WTC11 (cell line): ENCODE results near the gene TMEM135. TPM values are rescaled to one million over a fixed set of nuclear protein-coding genes. Genes with fewer than 3 reads are reported as not detected.
A peak's percentile ranks its signal among the peaks of the same experiment; 100 is the strongest.

Source experiments
- ATAC-seq: fragments of 200-7000 bp; cut with Tn5 transposase; 2 replicates; pipeline ENCODE4 v1.10.0; 2021; ENCODE audit warnings: mild to moderate bottlenecking, moderate library complexity
- CTCF ChIA-PET: fragments of 300-600 bp; sonication (Branson Sonifier 250); formaldehyde crosslinking; loops from one replicate; lab custom pipeline; 2021; ENCODE audit warnings: antibody characterized with exemption; lab: Charles Lee
- POLR2A ChIA-PET: fragments of 350-600 bp; sonication (Branson Sonifier 250); formaldehyde crosslinking; loops from one replicate; lab custom pipeline; 2021; ENCODE audit warnings: antibody characterized with exemption; lab: Charles Lee
- DNase-seq: peaks from one replicate; pipeline ENCODE4 v3.0.0; 2021; ENCODE audit warnings: low spot score
- H3K27ac Mint-ChIP-seq: 2 replicates; pipeline ENCODE4 v1.8.0; 2021; ENCODE audit warnings: mixed read lengths
- H3K27me3 Mint-ChIP-seq: 2 replicates; pipeline ENCODE4 v1.8.0; 2021; ENCODE audit warnings: low read depth, mild to moderate bottlenecking, moderate library complexity, mixed read lengths
- H3K36me3 Mint-ChIP-seq: 2 replicates; pipeline ENCODE4 v1.8.0; 2021; ENCODE audit warnings: mixed read lengths
- H3K4me1 Mint-ChIP-seq: 2 replicates; pipeline ENCODE4 v1.8.0; 2022; ENCODE audit warnings: mixed read lengths
- H3K4me3 Mint-ChIP-seq: 2 replicates; pipeline ENCODE4 v1.8.0; 2021; ENCODE audit warnings: mild to moderate bottlenecking, moderate library complexity, mixed read lengths
- H3K9me3 Mint-ChIP-seq: 2 replicates; pipeline ENCODE4 v1.8.0; 2021; ENCODE audit warnings: mixed read lengths
- CREB1 ChIP-seq: sonication (generic); formaldehyde crosslinking; IDR thresholded peaks from 2 replicates; pipeline ENCODE4 v1.8.0; 2023; ENCODE audit warnings: mild to moderate bottlenecking, missing genetic modification reagents
- ELF4 ChIP-seq: sonication (generic); formaldehyde crosslinking; IDR thresholded peaks from 2 replicates; pipeline ENCODE4 v1.8.1; 2022; ENCODE audit warnings: low read depth, mild to moderate bottlenecking, moderate library complexity, missing genetic modification reagents
- ETV6 ChIP-seq: sonication (generic); formaldehyde crosslinking; IDR thresholded peaks from 2 replicates; pipeline ENCODE4 v1.8.1; 2022; ENCODE audit warnings: mild to moderate bottlenecking, missing genetic modification reagents
- FOXK1 ChIP-seq: sonication (generic); formaldehyde crosslinking; IDR thresholded peaks from 2 replicates; pipeline ENCODE4 v1.8.0; 2022; ENCODE audit warnings: mild to moderate bottlenecking, moderate library complexity, missing genetic modification reagents
- GABPB1 ChIP-seq: sonication (generic); formaldehyde crosslinking; IDR thresholded peaks from 2 replicates; pipeline ENCODE4 v1.8.1; 2023; ENCODE audit warnings: mild to moderate bottlenecking, missing genetic modification reagents
- NFYB ChIP-seq: sonication (generic); formaldehyde crosslinking; conservative IDR thresholded peaks from 2 replicates; pipeline ENCODE4 v1.8.0; 2022; ENCODE audit warnings: low read depth, missing genetic modification reagents
- PRRX2 ChIP-seq: fragments of 250-450 bp; sonication (Bioruptor Pico); IDR thresholded peaks from 2 replicates; pipeline ENCODE4 v1.8.0; 2021; ENCODE audit warnings: mild to moderate bottlenecking
- RELA ChIP-seq: sonication (generic); formaldehyde crosslinking; IDR thresholded peaks from 2 replicates; pipeline ENCODE4 v1.8.1; 2022; ENCODE audit warnings: missing genetic modification reagents, mild to moderate bottlenecking, borderline replicate concordance
- SP1 ChIP-seq: sonication (generic); formaldehyde crosslinking; conservative IDR thresholded peaks from 2 replicates; pipeline ENCODE4 v1.8.1; 2022; ENCODE audit warnings: missing genetic modification reagents
- ZNF138 ChIP-seq: sonication (generic); formaldehyde crosslinking; conservative IDR thresholded peaks from 2 replicates; pipeline ENCODE4 v1.8.1; 2022; ENCODE audit warnings: mild to moderate bottlenecking, moderate library complexity, missing genetic modification reagents
- ZNF232 ChIP-seq: sonication (generic); formaldehyde crosslinking; IDR thresholded peaks from 2 replicates; pipeline ENCODE4 v1.8.0; 2022; ENCODE audit warnings: mild to moderate bottlenecking, missing genetic modification reagents
- ZNF263 ChIP-seq: sonication (generic); formaldehyde crosslinking; IDR thresholded peaks from 2 replicates; pipeline ENCODE4 v1.8.1; 2022; ENCODE audit warnings: low read depth, mild to moderate bottlenecking, moderate library complexity, missing genetic modification reagents
- ZNF671 ChIP-seq: fragments of 250-450 bp; sonication (Bioruptor Pico); IDR thresholded peaks from 2 replicates; pipeline ENCODE4 v1.8.0; 2021; ENCODE audit warnings: mild to moderate bottlenecking
- total RNA-seq: library from RNA; stranded (reverse); gene quantifications from 3 replicates; pipeline ENCODE4 v1.2.3, GENCODE V29; 2021
- TF ChIP-seq, protein P1 (sequence below): sonication (generic); formaldehyde crosslinking; IDR thresholded peaks from 2 replicates; pipeline ENCODE4 v1.8.0; 2022; ENCODE audit warnings: mild to moderate bottlenecking, missing genetic modification reagents
- TF ChIP-seq, protein P2 (sequence below): fragments of 250-450 bp; sonication (Bioruptor Pico); IDR thresholded peaks from 2 replicates; pipeline ENCODE4 v2.1.2; 2022; ENCODE audit warnings: mild to moderate bottlenecking, moderate library complexity
- TF ChIP-seq, protein P3 (sequence below): sonication (generic); formaldehyde crosslinking; IDR thresholded peaks from 2 replicates; pipeline ENCODE4 v1.8.1; 2023; ENCODE audit warnings: mild to moderate bottlenecking, missing genetic modification reagents, moderate library complexity
- TF ChIP-seq, protein P4 (sequence below): fragments of 250-450 bp; sonication (Bioruptor Pico); IDR thresholded peaks from 2 replicates; pipeline ENCODE4 v1.8.0; 2021; ENCODE audit warnings: mild to moderate bottlenecking
- TF ChIP-seq, protein P5 (sequence below): fragments of 250-450 bp; sonication (Bioruptor Pico); IDR thresholded peaks from 2 replicates; pipeline ENCODE4 v1.9.0; 2021; ENCODE audit warnings: mild to moderate bottlenecking
- TF ChIP-seq, protein P6 (sequence below): sonication (generic); formaldehyde crosslinking; IDR thresholded peaks from 2 replicates; pipeline ENCODE4 v1.8.1; 2023; ENCODE audit warnings: mild to moderate bottlenecking, missing genetic modification reagents, moderate library complexity
- TF ChIP-seq, protein P7 (sequence below): sonication (generic); formaldehyde crosslinking; IDR thresholded peaks from 2 replicates; pipeline ENCODE4 v1.8.0; 2023; ENCODE audit warnings: mild to moderate bottlenecking, missing genetic modification reagents
- TF ChIP-seq, protein P8 (sequence below): sonication (generic); formaldehyde crosslinking; IDR thresholded peaks from 2 replicates; pipeline ENCODE4 v1.8.1; 2022; ENCODE audit warnings: low read depth, mild to moderate bottlenecking, moderate library complexity, missing genetic modification reagents, borderline replicate concordance

TMEM135 gene
- total RNA-seq, 1 experiment from 2014 or later, result 35.8 TPM

DNA sequence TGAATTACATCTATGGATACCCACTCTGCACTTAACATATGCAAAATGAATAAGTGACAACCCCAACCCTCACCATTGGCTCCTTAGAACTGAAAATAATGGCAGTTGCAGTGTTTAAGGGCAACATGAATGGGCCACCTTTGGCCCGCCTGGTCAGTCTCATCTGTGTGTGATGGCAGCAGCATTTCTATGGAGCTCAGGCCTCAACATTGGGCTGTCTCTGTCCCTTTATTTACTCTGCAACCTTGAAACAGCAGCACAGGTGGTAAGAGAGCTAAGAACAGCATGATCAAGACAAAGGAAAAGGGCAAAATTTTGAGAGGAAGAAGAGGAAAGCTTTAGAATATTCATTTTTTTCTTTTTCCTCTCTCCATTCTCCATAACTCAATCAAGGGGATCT, 38.3 kb upstream of the TMEM135 start:
- H3K4me3 Mint-ChIP-seq, result no peak overlapping the region
- H3K36me3 Mint-ChIP-seq, result no peaks in the 10 kb centered on the region
- TF ChIP-seq, protein P1, sequence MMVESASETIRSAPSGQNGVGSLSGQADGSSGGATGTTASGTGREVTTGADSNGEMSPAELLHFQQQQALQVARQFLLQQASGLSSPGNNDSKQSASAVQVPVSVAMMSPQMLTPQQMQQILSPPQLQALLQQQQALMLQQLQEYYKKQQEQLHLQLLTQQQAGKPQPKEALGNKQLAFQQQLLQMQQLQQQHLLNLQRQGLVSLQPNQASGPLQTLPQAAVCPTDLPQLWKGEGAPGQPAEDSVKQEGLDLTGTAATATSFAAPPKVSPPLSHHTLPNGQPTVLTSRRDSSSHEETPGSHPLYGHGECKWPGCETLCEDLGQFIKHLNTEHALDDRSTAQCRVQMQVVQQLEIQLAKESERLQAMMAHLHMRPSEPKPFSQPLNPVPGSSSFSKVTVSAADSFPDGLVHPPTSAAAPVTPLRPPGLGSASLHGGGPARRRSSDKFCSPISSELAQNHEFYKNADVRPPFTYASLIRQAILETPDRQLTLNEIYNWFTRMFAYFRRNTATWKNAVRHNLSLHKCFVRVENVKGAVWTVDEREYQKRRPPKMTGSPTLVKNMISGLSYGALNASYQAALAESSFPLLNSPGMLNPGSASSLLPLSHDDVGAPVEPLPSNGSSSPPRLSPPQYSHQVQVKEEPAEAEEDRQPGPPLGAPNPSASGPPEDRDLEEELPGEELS (CRISPR knock-in tag), result no peak
- TF ChIP-seq ZNF263 (CRISPR knock-in tag) (no peak), CREB1 (CRISPR knock-in tag) (no peak), ZNF138 (CRISPR knock-in tag) (no peak), PRRX2 (CRISPR knock-in tag) (no peak), ZNF671 (CRISPR knock-in tag) (no peak), ELF4 (CRISPR knock-in tag) (no peak), FOXK1 (CRISPR knock-in tag) (no peak), GABPB1 (CRISPR knock-in tag) (no peak), ETV6 (no peak), RELA (CRISPR knock-in tag) (no peak)
- TF ChIP-seq, protein P2, sequence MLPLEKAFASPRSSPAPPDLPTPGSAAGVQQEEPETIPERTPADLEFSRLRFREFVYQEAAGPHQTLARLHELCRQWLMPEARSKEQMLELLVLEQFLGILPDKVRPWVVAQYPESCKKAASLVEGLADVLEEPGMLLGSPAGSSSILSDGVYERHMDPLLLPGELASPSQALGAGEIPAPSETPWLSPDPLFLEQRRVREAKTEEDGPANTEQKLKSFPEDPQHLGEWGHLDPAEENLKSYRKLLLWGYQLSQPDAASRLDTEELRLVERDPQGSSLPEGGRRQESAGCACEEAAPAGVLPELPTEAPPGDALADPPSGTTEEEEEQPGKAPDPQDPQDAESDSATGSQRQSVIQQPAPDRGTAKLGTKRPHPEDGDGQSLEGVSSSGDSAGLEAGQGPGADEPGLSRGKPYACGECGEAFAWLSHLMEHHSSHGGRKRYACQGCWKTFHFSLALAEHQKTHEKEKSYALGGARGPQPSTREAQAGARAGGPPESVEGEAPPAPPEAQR (CRISPR knock-in tag), result no peak
- TF ChIP-seq, protein P3, sequence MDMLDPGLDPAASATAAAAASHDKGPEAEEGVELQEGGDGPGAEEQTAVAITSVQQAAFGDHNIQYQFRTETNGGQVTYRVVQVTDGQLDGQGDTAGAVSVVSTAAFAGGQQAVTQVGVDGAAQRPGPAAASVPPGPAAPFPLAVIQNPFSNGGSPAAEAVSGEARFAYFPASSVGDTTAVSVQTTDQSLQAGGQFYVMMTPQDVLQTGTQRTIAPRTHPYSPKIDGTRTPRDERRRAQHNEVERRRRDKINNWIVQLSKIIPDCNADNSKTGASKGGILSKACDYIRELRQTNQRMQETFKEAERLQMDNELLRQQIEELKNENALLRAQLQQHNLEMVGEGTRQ (CRISPR knock-in tag), result no peak
- TF ChIP-seq, protein P4, sequence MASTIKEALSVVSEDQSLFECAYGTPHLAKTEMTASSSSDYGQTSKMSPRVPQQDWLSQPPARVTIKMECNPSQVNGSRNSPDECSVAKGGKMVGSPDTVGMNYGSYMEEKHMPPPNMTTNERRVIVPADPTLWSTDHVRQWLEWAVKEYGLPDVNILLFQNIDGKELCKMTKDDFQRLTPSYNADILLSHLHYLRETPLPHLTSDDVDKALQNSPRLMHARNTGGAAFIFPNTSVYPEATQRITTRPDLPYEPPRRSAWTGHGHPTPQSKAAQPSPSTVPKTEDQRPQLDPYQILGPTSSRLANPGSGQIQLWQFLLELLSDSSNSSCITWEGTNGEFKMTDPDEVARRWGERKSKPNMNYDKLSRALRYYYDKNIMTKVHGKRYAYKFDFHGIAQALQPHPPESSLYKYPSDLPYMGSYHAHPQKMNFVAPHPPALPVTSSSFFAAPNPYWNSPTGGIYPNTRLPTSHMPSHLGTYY, result no peak
- TF ChIP-seq, protein P5, sequence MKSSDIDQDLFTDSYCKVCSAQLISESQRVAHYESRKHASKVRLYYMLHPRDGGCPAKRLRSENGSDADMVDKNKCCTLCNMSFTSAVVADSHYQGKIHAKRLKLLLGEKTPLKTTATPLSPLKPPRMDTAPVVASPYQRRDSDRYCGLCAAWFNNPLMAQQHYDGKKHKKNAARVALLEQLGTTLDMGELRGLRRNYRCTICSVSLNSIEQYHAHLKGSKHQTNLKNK (CRISPR knock-in tag), result no peak
- ChIA-PET POLR2A (interaction anchor here (0.6 kb wide), 1 partner anchor 71 kb away, joined by 5 read pairs; no protein-coding TSS in a partner anchor), CTCF (interaction anchor here (0.6 to 1.6 kb wide), 3 partner anchors 23 to 98 kb away, joined by 3 to 5 read pairs (median 4); no protein-coding TSS in a partner anchor)
- ATAC-seq (no peak), DNase-seq (no peak)
- H3K27me3 Mint-ChIP-seq, result no peaks in the 10 kb centered on the region
- peaks cover 25% of the 10 kb centered on the region for H3K4me1 Mint-ChIP-seq
- H3K27ac Mint-ChIP-seq, result peak overlapping the region; percentile 51; the same call in 1 of the 2 replicates
- H3K9me3 Mint-ChIP-seq, result no peaks in the 10 kb centered on the region

DNA sequence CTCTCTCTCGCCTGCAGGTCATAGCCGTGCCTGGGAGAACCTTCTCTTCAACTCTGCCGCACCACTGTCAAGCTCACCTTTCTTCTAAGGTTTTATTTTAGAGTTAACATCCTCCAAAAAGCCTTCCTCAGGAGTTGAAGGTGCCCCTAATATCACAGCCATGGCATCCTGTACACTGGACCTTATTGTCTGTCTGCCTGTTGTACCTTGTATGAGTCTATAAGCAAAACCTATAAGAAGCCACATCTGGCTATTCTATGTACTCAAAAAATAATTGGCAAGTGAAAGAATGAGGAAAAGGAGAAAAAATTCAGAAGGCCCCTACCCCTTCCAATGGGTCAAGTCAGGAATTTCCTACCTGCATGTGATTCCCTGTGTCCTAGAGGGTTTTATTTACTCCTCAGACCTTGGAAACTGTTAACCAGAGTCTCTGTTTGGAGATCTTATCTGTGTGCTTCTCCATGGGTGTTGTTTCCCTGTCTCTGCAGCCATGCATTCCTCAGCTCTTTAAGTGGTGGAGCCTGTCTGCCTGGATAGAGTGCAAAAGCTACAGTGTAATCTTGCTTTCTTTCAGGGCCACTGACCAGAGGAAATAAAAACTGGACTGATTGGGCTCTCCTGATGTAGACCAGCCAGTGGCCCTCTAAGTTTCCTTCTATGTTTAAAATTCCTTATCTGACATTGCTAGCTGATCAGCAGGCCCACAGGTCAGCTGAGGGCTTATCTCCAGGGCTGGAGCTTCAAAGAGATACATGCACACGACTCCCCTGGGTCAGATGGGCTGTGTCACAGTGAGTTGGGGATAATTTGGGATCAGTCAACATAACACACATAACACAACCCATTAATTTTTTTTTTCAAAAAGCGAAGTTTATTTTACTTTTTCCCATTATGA, 37.6 kb upstream of the TMEM135 start:
- POLR2A ChIA-PET, result interaction anchor here (0.6 kb wide), 1 partner anchor 71 kb away, joined by 5 read pairs; no protein-coding TSS in a partner anchor
- no peaks in the 10 kb centered on the region for H3K9me3 Mint-ChIP-seq
- ATAC-seq (peak; percentile 84), DNase-seq (no peak)
- peak overlapping the region; percentile 22 for H3K27ac Mint-ChIP-seq
- no peaks in the 10 kb centered on the region for H3K27me3 Mint-ChIP-seq
- H3K4me3 Mint-ChIP-seq, result no peak overlapping the region
- peaks cover 25% of the 10 kb centered on the region for H3K4me1 Mint-ChIP-seq
- CTCF ChIA-PET, result interaction anchor here (0.9 to 1.6 kb wide), 3 partner anchors 20 to 98 kb away, joined by 3 to 5 read pairs (median 4); no protein-coding TSS in a partner anchor
- H3K36me3 Mint-ChIP-seq, result no peaks in the 10 kb centered on the region
- TF ChIP-seq, protein P6, sequence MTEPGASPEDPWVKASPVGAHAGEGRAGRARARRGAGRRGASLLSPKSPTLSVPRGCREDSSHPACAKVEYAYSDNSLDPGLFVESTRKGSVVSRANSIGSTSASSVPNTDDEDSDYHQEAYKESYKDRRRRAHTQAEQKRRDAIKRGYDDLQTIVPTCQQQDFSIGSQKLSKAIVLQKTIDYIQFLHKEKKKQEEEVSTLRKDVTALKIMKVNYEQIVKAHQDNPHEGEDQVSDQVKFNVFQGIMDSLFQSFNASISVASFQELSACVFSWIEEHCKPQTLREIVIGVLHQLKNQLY, result no peak
- TF ChIP-seq, protein P7, sequence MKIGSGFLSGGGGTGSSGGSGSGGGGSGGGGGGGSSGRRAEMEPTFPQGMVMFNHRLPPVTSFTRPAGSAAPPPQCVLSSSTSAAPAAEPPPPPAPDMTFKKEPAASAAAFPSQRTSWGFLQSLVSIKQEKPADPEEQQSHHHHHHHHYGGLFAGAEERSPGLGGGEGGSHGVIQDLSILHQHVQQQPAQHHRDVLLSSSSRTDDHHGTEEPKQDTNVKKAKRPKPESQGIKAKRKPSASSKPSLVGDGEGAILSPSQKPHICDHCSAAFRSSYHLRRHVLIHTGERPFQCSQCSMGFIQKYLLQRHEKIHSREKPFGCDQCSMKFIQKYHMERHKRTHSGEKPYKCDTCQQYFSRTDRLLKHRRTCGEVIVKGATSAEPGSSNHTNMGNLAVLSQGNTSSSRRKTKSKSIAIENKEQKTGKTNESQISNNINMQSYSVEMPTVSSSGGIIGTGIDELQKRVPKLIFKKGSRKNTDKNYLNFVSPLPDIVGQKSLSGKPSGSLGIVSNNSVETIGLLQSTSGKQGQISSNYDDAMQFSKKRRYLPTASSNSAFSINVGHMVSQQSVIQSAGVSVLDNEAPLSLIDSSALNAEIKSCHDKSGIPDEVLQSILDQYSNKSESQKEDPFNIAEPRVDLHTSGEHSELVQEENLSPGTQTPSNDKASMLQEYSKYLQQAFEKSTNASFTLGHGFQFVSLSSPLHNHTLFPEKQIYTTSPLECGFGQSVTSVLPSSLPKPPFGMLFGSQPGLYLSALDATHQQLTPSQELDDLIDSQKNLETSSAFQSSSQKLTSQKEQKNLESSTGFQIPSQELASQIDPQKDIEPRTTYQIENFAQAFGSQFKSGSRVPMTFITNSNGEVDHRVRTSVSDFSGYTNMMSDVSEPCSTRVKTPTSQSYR (CRISPR knock-in tag), result no peak
- TF ChIP-seq SP1 (no peak), ZNF232 (CRISPR knock-in tag) (no peak), NFYB (CRISPR knock-in tag) (no peak)
- TF ChIP-seq, protein P8, sequence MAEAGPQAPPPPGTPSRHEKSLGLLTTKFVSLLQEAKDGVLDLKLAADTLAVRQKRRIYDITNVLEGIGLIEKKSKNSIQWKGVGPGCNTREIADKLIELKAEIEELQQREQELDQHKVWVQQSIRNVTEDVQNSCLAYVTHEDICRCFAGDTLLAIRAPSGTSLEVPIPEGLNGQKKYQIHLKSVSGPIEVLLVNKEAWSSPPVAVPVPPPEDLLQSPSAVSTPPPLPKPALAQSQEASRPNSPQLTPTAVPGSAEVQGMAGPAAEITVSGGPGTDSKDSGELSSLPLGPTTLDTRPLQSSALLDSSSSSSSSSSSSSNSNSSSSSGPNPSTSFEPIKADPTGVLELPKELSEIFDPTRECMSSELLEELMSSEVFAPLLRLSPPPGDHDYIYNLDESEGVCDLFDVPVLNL (CRISPR knock-in tag), result no peak
